ENCODE results near the gene SPCS2. TPM values are rescaled to one million over a fixed set of nuclear protein-coding genes. Genes with fewer than 3 reads are reported as not detected.
"Not testable (repeated sequence)": the region's sequence is repeated elsewhere in the genome, so short reads cannot be mapped to it uniquely, and the experiment has no call there.

The SPCS2 gene
- total and polyA plus RNA-seq, 10 donors: 33.4 to 136 (median 115) TPM

- Histone ChIP-seq H3K36me3 (peaks cover 0 to 71% (median 7%) of the 10 kb centered on the region in 6 donors), H3K9me3 (no peaks in the 10 kb centered on the region), H3K4me3 (no peak overlapping the region), H3K27ac (no peak overlapping the region), H3K27me3 (replicated peaks in 1 of 7) (no peaks in the 10 kb centered on the region), H3K4me1 (no peaks in the 10 kb centered on the region)
- WGBS, 5 donors: 91 to 99% (median 97%) methylated on average over 6 of the region's 6 CpGs
- intact Hi-C loops (cut with DNase I; ENCODE audit: low total_unique reads): no loop called here
- TF ChIP-seq POLR2AphosphoS5 (IDR thresholded peaks at IDR 0.05) (no peak), POLR2A (IDR thresholded peaks at IDR 0.05) (no peak), CTCF (IDR thresholded peaks at IDR 0.05 in 8 of 11, conservative IDR thresholded peaks at IDR 0.05 in 3 of 11) (no peak)
- DNase-seq: no peak
Measured at GRCh38 chr11:75011872-75012271, 62.8 kb downstream of the SPCS2 start.

DNA sequence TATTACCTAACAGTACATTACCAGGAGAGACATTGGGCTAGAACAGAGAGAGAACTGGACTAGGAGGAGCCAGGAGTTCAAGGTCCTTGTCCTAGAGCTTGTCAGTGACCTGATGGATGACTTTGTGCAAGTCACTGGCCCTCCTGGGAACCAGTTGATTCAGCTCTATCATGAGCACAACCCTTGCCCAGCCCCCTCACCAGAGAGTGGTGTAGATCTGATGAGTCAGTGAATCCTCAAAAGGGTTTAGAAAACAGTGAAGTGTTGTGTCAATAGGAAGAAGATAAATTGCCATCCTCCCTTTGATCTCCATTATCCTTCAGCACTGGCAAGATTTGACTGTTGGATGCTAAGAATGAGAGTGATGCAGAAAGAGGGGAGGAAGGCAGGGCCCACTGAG lies 64.0 kb downstream of the SPCS2 start:
- Histone ChIP-seq H3K27me3 (replicated peaks in 1 of 7) (no peaks in the 10 kb centered on the region), H3K4me3 (no peak overlapping the region), H3K9me3 (no peaks in the 10 kb centered on the region), H3K4me1 (no peaks in the 10 kb centered on the region), H3K27ac (no peak overlapping the region), H3K36me3 (peaks cover 0 to 61% (median 2%) of the 10 kb centered on the region in 6 donors)
- DNase-seq: no peak
- TF ChIP-seq CTCF (IDR thresholded peaks at IDR 0.05 in 8 of 11, conservative IDR thresholded peaks at IDR 0.05 in 3 of 11): no peak
- no peak for TF ChIP-seq POLR2A (IDR thresholded peaks at IDR 0.05)
- no peak for TF ChIP-seq POLR2AphosphoS5 (IDR thresholded peaks at IDR 0.05)
- intact Hi-C loops (cut with DNase I; ENCODE audit: low total_unique reads): no loop called here

DNA sequence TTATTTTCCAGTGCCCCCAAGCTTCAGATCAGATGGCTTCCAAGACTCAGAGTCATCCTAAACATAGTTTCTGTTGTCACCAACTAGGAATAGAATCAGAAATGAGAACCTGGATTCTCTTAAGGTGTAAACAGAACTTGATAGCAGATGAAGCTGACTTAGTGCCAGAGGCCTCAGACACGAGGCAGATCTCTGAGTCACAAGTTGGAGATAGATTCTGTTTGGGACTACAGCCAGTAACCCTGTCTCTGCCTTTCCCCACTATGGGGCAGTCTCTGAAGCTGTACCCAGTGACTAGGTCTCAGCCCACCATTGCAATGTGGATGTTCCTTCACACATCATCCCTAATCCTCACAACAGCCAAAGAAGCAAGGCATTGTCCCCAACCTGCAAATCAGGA lies 65.1 kb downstream of the SPCS2 start:
- intact Hi-C loops (cut with DNase I; ENCODE audit: low total_unique reads): no loop called here
- peaks cover 0 to 51% (median 1%) of the 10 kb centered on the region in 6 donors for H3K36me3 ChIP-seq
- peaks cover 0 to 9% (median 2%) of the 10 kb centered on the region in 8 donors for H3K9me3 ChIP-seq
- no peak overlapping the region for H3K4me3 ChIP-seq
- TF ChIP-seq POLR2AphosphoS5 (IDR thresholded peaks at IDR 0.05) (no peak), CTCF (IDR thresholded peaks at IDR 0.05 in 8 of 11, conservative IDR thresholded peaks at IDR 0.05 in 3 of 11) (no peak), POLR2A (IDR thresholded peaks at IDR 0.05) (no peak)
- no peaks in the 10 kb centered on the region for H3K4me1 ChIP-seq
- no peaks in the 10 kb centered on the region for H3K27me3 ChIP-seq (replicated peaks in 1 of 7)
- 42 to 59% (median 48%) methylated on average over 1 of the region's 1 CpG for WGBS, 5 donors
- H3K27ac ChIP-seq: no peak overlapping the region
- no peak for DNase-seq

GRCh38 chr11:75019200-75019599 lies 70.1 kb downstream of the SPCS2 start:
- DNase-seq; H3K27me3 ChIP-seq (replicated peaks in 1 of 7); H3K36me3 ChIP-seq; H3K4me1 ChIP-seq; intact Hi-C loops (cut with DNase I; ENCODE audit: low total_unique reads); H3K4me3 ChIP-seq; H3K27ac ChIP-seq: not testable (repeated sequence)
- WGBS, 5 donors: 96 to 100% (median 97%) methylated on average over 3 of the region's 3 CpGs
- H3K9me3 ChIP-seq: peaks cover 0 to 18% (median 4%) of the 10 kb centered on the region in 8 donors

DNA sequence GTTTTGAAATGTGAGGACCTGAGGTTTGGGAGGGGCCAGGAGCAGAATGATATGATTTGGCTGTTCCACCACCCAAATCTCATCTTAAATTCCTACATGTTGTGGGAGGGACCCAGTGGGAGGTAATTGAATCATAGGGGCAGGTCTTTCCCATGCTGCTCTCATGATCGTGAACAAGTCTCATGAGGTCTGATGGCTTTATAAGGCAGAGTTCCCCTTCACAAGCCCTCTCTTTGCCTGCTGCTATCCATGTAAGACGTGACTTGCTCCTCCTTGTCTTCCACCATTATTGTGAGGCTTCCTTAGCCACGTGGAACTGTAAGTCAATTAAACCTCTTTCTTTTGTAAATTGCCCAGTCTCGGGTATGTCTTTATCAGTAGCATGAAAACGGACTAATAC lies 71.3 kb downstream of the SPCS2 start:
- H3K27me3 ChIP-seq (replicated peaks in 1 of 7); H3K36me3 ChIP-seq; DNase-seq; H3K27ac ChIP-seq; H3K4me1 ChIP-seq; H3K4me3 ChIP-seq: not testable (repeated sequence)
- H3K9me3 ChIP-seq: peaks cover 0 to 18% (median 4%) of the 10 kb centered on the region in 8 donors
- 82 to 92% (median 87%) methylated on average over 5 of the region's 5 CpGs for WGBS, 5 donors
- intact Hi-C loops (cut with DNase I; ENCODE audit: low total_unique reads): loop anchor here (5.0 to 10.0 kb wide), 2 partner anchors 114 to 232 kb away; no protein-coding TSS in a partner anchor
